ENCODE measurements around the gene NFIX.

The NFIX gene

GRCh38 chr19:13008926-13009787 is 13.9 kb downstream of the NFIX start:
- no peak for DNase-seq (ENCODE audit: low read depth in 2 of 2)

- no peak for DNase-seq (ENCODE audit: low read depth in 2 of 2)
Measured at GRCh38 chr19:13010038-13010991, 15.0 kb downstream of the NFIX start.

DNA sequence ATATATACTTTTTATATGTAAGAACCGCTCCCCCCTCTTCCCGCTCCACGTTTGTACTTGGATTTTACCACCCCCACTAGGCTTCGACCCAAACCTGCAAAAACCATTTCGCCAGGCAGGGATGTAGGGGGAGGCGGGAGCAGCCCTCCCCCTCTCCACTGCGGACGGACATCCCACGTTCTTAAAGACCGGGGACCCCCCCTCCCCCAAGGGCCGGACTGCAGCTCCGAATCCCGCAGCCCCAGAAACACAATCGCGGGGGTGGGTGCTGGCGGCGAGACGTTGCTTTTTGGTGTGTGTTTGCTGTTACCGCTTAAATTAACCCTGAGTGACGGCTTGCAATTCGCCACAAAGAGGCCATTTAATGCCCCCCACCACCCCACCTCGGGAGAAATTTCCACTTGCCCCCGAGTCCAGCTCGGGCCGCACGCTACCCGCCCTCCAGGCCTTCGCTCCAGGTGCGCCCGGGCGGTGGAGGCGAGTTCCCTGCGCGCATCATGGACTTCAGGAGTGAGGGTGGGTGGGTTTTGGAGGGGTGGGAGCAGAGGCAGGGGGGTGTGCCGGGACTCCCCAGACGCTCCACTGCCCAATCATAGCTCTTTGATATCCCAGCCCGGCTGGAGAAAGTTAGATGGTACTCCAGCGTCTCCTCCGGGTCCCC is 15.8 kb downstream of the NFIX start:
- no peak for DNase-seq (ENCODE audit: low read depth in 2 of 2)

GRCh38 chr19:13011653-13012389 is 16.5 kb downstream of the NFIX start:
- no peak for DNase-seq (ENCODE audit: low read depth in 2 of 2)

- DNase-seq (ENCODE audit: low read depth in 2 of 2): no peak
Measured at GRCh38 chr19:13012390-13012689, 17.1 kb downstream of the NFIX start.

GRCh38 chr19:13012690-13013608 is 17.7 kb downstream of the NFIX start:
- DNase-seq (ENCODE audit: low read depth in 2 of 2): no peak

DNA sequence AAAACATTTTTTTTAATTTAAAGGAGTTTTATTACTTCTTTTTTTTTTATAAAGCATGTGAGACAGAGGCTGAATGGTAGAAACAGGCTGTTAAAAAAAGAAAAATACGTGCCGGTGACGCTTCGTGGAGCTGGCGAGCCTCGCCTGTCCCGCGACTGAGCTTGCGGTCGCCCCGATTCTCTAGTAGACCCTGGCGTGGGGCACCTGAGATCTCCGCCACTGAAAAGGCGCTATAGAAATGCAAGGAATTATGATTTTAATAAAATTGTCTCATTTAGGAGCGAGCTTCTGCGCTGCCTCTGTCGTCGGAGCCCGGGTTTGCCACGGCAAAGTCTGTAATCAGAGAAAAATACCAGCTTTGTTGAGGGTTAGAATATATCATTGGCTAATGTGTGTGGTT is 18.4 kb downstream of the NFIX start:
- DNase-seq (ENCODE audit: low read depth in 2 of 2): no peak

GRCh38 chr19:13014101-13014920 is 19.0 kb downstream of the NFIX start:
- no peak for DNase-seq (ENCODE audit: low read depth in 2 of 2)

DNA sequence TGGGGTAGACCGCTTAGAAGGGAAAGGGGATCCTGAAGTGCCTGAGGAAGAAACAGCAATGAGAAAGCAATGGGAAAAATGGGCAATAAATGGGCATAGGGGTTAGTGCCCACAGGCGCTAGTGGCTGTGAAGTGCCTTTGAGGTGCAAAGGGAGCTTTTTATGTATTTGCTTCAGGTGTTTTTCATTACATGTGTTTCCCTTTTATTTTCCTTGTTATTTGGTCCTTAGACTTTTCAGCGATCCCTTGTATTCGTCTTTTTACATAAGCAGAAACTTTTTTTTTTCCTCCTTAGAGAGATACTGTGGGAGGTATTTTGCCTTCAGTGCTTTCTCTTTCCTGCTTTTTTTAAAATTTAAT is 19.6 kb downstream of the NFIX start:
- no peak for DNase-seq (ENCODE audit: low read depth in 2 of 2)

GRCh38 chr19:13015361-13016223 is 20.3 kb downstream of the NFIX start:
- DNase-seq (ENCODE audit: low read depth in 2 of 2): no peak

DNA sequence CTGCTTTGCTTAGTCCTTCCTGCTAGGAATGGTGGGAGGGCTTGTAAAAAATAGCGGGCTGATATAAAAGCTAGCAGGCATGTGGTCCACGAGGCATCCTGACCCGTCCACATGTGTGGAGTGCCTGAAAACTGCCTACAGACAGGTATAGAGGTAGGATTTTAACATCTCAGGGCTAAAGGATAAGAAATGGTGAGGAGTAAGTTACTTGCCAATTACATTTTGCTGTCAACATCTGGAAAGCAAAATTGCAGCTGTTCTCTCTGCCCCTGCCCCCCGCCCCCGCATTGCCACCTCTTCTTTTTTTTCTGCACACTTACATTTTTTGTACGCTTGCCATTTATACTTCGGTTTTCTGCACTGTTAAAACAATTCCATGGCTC is 21.0 kb downstream of the NFIX start:
- DNase-seq (ENCODE audit: low read depth in 2 of 2): no peak

DNA sequence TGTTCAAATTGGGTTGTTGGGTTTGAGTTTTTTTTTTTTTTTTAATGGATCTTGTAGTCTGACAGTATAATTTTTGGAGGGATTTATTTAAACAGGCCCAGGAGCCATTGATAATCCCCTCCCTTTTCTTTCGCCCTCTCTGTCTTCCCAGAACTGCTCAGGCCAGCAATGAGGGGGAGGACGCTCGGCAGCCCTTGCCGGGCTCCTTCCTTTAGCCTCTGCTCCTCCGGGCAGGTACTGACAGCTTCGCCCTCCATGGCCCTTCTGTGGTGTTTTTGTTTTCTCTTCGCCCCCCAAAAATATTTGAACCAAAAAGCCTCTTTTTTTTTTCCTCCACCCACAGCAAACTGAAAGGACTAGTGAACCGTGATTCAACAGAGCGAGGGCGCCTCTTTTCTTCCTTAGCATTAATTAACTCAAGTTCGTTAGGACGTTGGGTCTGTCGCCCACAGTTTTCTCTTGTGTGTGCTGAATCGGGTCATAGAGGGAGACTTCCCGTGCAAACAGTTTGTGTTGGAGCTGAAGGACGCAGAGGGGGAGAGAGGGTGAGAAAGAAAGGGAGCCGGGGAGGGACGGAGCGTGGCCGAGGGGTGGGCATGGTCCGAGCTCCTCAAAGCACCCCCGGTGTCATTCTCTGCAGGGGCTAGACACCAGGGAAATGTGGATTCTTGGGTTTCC is 21.5 kb downstream of the NFIX start:
- no peak for DNase-seq (ENCODE audit: low read depth in 2 of 2)

DNA sequence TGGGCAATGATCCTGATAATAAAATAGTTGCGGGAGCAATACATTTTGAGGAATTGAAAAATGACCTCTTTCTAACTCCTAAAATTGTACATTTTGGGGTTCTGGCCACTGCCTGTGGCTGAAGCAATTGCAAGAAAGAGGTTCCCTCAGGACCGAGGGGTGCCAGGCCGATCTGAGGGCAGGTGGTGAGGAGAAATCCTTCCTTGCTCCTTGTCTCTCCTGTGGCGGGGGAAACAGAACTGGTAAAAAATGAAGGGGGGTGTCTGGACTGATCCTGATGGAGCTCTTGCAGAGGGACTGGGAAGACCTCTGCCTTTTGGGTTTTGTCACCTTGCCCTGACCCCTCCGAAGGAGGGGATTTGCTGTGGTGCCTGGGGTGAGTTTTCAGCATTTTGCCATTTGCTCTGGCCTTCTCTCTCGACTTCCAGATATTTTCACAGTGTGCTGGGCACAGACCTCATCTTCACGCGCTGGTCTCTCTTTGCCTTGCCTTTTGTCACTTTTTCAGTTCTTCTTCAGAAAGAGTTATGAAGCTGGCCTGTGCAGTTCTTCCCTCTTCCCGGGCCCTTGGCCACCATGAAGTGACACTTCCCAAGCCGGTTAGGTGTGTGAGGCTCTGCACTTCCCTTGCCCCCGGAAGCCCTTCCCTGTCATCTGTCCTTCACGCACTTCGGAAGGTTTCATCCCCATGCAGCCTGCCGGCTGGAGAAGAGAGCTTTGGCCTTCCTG is 22.2 kb downstream of the NFIX start:
- no peak for DNase-seq (ENCODE audit: low read depth in 2 of 2)

DNA sequence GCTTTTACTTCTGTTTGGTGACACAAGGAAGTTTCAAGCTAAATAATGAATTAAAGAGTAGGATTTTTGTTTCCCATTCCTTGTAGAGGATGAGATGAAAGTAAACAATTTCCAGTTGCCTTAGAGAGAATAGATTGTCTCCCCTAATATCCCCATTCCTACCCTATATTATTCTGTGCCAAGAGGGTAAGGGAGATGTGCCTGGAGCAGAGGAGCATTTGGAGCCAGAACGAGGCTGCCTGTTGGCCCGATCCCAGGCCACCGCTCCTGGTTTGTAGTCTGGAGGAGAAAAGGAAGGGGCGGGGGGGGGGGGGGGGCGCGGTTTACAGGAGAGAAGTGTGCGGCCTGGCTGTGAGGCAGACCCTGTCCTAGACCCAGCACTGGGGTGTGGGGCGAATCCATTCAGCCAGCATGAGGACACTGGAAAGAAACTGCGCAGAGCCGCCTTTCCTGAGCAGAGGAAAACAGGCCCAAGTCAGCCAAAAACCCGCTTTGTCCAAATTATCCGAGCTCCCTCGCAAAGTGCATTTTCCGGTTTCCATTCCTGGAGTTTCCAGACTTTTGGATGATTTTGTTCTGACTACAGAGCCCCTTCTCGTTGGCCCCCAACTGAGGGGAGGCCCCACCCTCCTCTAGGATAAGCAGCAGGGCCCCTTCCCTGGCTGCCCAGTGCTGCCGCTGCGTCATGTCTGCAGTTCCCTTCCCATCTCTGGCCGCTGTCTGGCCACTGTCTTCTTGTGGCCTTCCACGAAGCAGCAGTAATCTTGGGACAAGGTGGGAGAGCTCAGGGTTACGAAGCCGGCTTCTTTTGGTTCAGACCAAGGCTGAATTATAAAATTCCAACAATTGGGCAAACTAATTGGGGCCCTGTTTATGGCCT is 23.0 kb downstream of the NFIX start:
- no peak for DNase-seq (ENCODE audit: low read depth in 2 of 2)

GRCh38 chr19:13019332-13019731 is 24.1 kb downstream of the NFIX start:
- no peak for DNase-seq (ENCODE audit: low read depth in 2 of 2)

GRCh38 chr19:13020002-13020414 is 24.7 kb downstream of the NFIX start:
- no peak for DNase-seq (ENCODE audit: low read depth in 2 of 2)

Data from activated CD4-positive, alpha-beta T cell treated with anti-CD3 and anti-CD28 coated beads for 24 hours (primary cell).